ENCODE measurements around the gene CHN1. TPM values are rescaled to one million over a fixed set of nuclear protein-coding genes. Genes with fewer than 3 reads are reported as not detected.

CHN1 gene
- total and polyA plus RNA-seq, 2 of the 8 experiments (the other 6 are each of a cell fraction or from before 2014, with no cell fraction given): 54.0 to 65.7 TPM

DNA sequence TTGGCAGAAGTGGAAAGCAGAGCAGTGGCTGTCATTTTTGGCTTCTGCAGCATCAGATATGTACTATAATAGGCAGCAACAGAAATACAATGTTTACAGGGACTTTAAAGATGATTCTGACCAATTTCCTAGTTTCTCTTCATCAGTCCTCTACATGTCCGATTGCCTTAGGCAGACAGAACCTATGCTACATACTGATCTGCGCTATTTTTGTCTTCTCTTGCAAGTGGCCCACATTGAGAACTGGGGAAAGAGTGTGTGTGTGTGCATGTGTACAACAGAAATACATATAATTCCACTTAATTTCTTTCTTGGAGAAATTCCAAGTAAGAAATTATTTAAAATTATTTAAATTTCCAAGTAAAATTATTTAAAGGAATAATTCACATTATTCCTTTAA lies 163.8 kb downstream of the CHN1 start:
- no peak overlapping the region for H2BK12ac ChIP-seq (ENCODE audit: low read depth, low read length)
- H3K79me2 ChIP-seq (ENCODE audit: control insufficient read depth in 1 of 2, insufficient read depth in 2 of 2, low read length in 2 of 2): peaks cover 0 to 77% of the 10 kb centered on the region in 2 experiments; a peak in 2 of 4 replicates
- H3K36me3 ChIP-seq (ENCODE audit: control insufficient read depth in 2 of 4, insufficient read depth in 4 of 4, low read length in 3 of 4): no peaks in the 10 kb centered on the region
- no peak overlapping the region for H3K4ac ChIP-seq (replicated peaks; ENCODE audit: insufficient read length, low read depth, low read length)
- H2BK15ac ChIP-seq (ENCODE audit: low read length): no peak overlapping the region
- no peak overlapping the region for H3K18ac ChIP-seq (ENCODE audit: extremely low read depth, low read length)
- 100% methylated on average over 2 of the region's 2 CpGs; no CpG with 5 or more reads in 1 of the 2 experiments for WGBS, 2 experiments (ENCODE audit: extremely low coverage in 1 of 2, insufficient coverage in 1 of 2, insufficient read length in 1 of 2, insufficient replicate concordance in 2 of 2, low coverage in 1 of 2, low lambda C conversion rate in 2 of 2, missing lambda C conversion rate in 1 of 2)
- H3K27me3 ChIP-seq (replicated peaks in 1 of 4; ENCODE audit: control insufficient read depth in 3 of 4, extremely low read depth in 1 of 4, insufficient read depth in 3 of 4, low read length in 3 of 4): no peaks in the 10 kb centered on the region
- H3K9me3 ChIP-seq (ENCODE audit: insufficient read depth in 2 of 2, low read depth in 1 of 2, low read length in 1 of 2): no peaks in the 10 kb centered on the region
- H3K23me2 ChIP-seq (ENCODE audit: low read depth, low read length): no peaks in the 10 kb centered on the region
- no peak overlapping the region for H3K14ac ChIP-seq (ENCODE audit: insufficient read length)
- no peak for DNase-seq (ENCODE audit: low read depth in 1 of 2, low spot score in 2 of 2)
- peak overlapping the region; percentile 12 for H4K91ac ChIP-seq (replicated peaks; ENCODE audit: insufficient read length, low read length)
- H3K9ac ChIP-seq (replicated peaks in 1 of 4; ENCODE audit: extremely low read depth in 1 of 4, low read depth in 3 of 4, low read length in 3 of 4): no peak overlapping the region
- H3K4me3 ChIP-seq (ENCODE audit: extremely low read depth in 1 of 4, insufficient read depth in 2 of 4, low read depth in 3 of 4, low read length in 4 of 4): no peak overlapping the region
- TF ChIP-seq, protein P1, sequence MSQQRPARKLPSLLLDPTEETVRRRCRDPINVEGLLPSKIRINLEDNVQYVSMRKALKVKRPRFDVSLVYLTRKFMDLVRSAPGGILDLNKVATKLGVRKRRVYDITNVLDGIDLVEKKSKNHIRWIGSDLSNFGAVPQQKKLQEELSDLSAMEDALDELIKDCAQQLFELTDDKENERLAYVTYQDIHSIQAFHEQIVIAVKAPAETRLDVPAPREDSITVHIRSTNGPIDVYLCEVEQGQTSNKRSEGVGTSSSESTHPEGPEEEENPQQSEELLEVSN (IDR thresholded peaks at IDR 0.05): no peak
- TF ChIP-seq SIN3A (conservative IDR thresholded peaks at IDR 0.05 in 1 of 2, IDR thresholded peaks at IDR 0.05 in 1 of 2; ENCODE audit: low read depth in 1 of 2, low read length in 2 of 2) (no peak), CTBP2 (IDR thresholded peaks at IDR 0.05; ENCODE audit: borderline replicate concordance, insufficient read depth, insufficient read length, low read length) (no peak), JUND (IDR thresholded peaks at IDR 0.05; ENCODE audit: low read length) (no peak), KDM4A (IDR thresholded peaks at IDR 0.05; ENCODE audit: low read depth, low read length, severe bottlenecking) (no peak)
- TF ChIP-seq, protein P2, sequence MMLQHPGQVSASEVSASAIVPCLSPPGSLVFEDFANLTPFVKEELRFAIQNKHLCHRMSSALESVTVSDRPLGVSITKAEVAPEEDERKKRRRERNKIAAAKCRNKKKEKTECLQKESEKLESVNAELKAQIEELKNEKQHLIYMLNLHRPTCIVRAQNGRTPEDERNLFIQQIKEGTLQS (IDR thresholded peaks at IDR 0.05; ENCODE audit: insufficient read depth, low read depth, low read length): no peak
- H3K4me1 ChIP-seq (replicated peaks in 1 of 4; ENCODE audit: control insufficient read depth in 3 of 4, insufficient read depth in 4 of 4, low read length in 3 of 4): peaks cover 2 to 21% (median 13%) of the 10 kb centered on the region in 4 experiments; a peak in 5 of 7 replicates
- H2AFZ ChIP-seq (ENCODE audit: low read length): no peak overlapping the region
- H2BK120ac ChIP-seq (replicated peaks; ENCODE audit: low read depth, low read length): no peak overlapping the region
- no peak overlapping the region for H3K23ac ChIP-seq (ENCODE audit: insufficient read length)
- H4K20me1 ChIP-seq (replicated peaks in 1 of 2; ENCODE audit: control insufficient read depth in 1 of 2, insufficient read depth in 2 of 2, low read length in 2 of 2): peaks cover 0 to 2% of the 10 kb centered on the region in 2 experiments
- H4K8ac ChIP-seq (ENCODE audit: extremely low read depth, insufficient read depth, low read length): no peak overlapping the region
- H3K27ac ChIP-seq (ENCODE audit: low read depth, low read length): no peak overlapping the region
- no peaks in the 10 kb centered on the region for H3K79me1 ChIP-seq (ENCODE audit: low read depth, low read length)
- FAIRE-seq: no peak
- POLR2A ChIA-PET (ENCODE audit: partially characterized antibody): interaction anchor here (1.3 kb wide), 1 partner anchor 14 kb away, joined by 4 read pairs; no protein-coding TSS in a partner anchor
- H3K56ac ChIP-seq (replicated peaks; ENCODE audit: insufficient read length, low read depth, low read length): no peak overlapping the region
- CTCF ChIA-PET (ENCODE audit: partially characterized antibody): no interaction called here
- H2AK5ac ChIP-seq (ENCODE audit: low read depth, low read length): no peak overlapping the region
- no peak overlapping the region for H2BK20ac ChIP-seq (ENCODE audit: low read length)
- H4K5ac ChIP-seq (ENCODE audit: insufficient read length, low read depth, low read length): no peak overlapping the region
- no peak overlapping the region for H3K4me2 ChIP-seq (ENCODE audit: insufficient read depth in 1 of 2, low read depth in 2 of 2, low read length in 2 of 2)
- no peak overlapping the region for H2BK5ac ChIP-seq (ENCODE audit: low read depth, low read length)

Data from H1 (cell line).